Caco-2 (cell line): ENCODE results near the gene NDUFA3. TPM values are rescaled to one million over a fixed set of nuclear protein-coding genes. Genes with fewer than 3 reads are reported as not detected.

ENCODE experiments used
- BruUV-seq: library from RNA; stranded (reverse); fragments of 400-500 nt; replicated peaks from 2 replicates; lab custom pipeline; 2021; lab: Mats Ljungman, UMichigan
- CTCF ChIA-PET: fragments of 300-600 bp; sonication (Branson Sonifier 250); formaldehyde crosslinking; loops from one replicate; lab custom pipeline; 2022; ENCODE audit warnings: antibody characterized with exemption; lab: Charles Lee
- POLR2A ChIA-PET: fragments of 300-600 bp; sonication (Branson Sonifier 250); formaldehyde crosslinking; loops from one replicate; lab custom pipeline; 2022; ENCODE audit warnings: antibody characterized with exemption; lab: Charles Lee
- DNase-seq, 2 experiments: peaks; one replicate each; pipeline versions ENCODE4 v3.0.0 to v3.0.0-alpha.2; 2020 to 2022
- H3K27me3 ChIP-seq: replicated peaks from 2 replicates; pipeline ENCODE4 v1.6.0; 2011; ENCODE audit warnings: low read length; ENCODE audit not compliant: control insufficient read depth, insufficient read depth
- H3K36me3 ChIP-seq: 2 replicates; pipeline ENCODE4 v1.5.1; 2011; ENCODE audit warnings: low read length; ENCODE audit not compliant: control insufficient read depth, insufficient read depth
- H3K4me1 ChIP-seq: fragments of 250-450 bp; sonication (Bioruptor Pico); 2 replicates; pipeline ENCODE4 v1.5.1; 2020; ENCODE audit warnings: mild to moderate bottlenecking
- H3K4me3 ChIP-seq: 2 replicates; pipeline ENCODE4 v1.5.1; 2011; ENCODE audit warnings: low read depth, mild to moderate bottlenecking, control low read depth, low read length
- H3K9me3 ChIP-seq: fragments of 250-450 bp; sonication (Bioruptor Pico); 2 replicates; pipeline ENCODE4 v1.5.1; 2020; ENCODE audit warnings: mild to moderate bottlenecking, moderate library complexity
- H3K27ac Mint-ChIP-seq: one replicate; pipeline ENCODE4 v1.8.0; 2022; ENCODE audit warnings: mixed read lengths; ENCODE audit not compliant: unreplicated experiment
- H3K27me3 Mint-ChIP-seq: one replicate; pipeline ENCODE4 v1.8.0; 2022; ENCODE audit warnings: mixed read lengths; ENCODE audit not compliant: insufficient read depth, unreplicated experiment
- H3K36me3 Mint-ChIP-seq: one replicate; pipeline ENCODE4 v1.8.0; 2022; ENCODE audit warnings: mild to moderate bottlenecking, mixed read lengths; ENCODE audit not compliant: insufficient read depth, unreplicated experiment
- H3K4me1 Mint-ChIP-seq: one replicate; pipeline ENCODE4 v1.8.0; 2022; ENCODE audit warnings: low read depth, mixed read lengths; ENCODE audit not compliant: unreplicated experiment
- H3K4me3 Mint-ChIP-seq: one replicate; pipeline ENCODE4 v1.8.0; 2022; ENCODE audit warnings: mild to moderate bottlenecking, moderate library complexity, mixed read lengths; ENCODE audit not compliant: unreplicated experiment
- H3K9me3 Mint-ChIP-seq: one replicate; pipeline ENCODE4 v1.8.0; 2022; ENCODE audit warnings: mixed read lengths; ENCODE audit not compliant: unreplicated experiment
- CTCF ChIP-seq, 2 experiments: fragments of 200-600 bp in 1 of 2; IDR thresholded peaks; 1 replicate in 1 of 2; 2 replicates in 1 of 2; pipeline versions ENCODE4 v1.5.1 to v1.8.0; 2011 to 2022; ENCODE audit warnings: antibody characterized with exemption in 1 of 2, control low read depth in 1 of 2, inconsistent platforms in 1 of 2, low read depth in 1 of 2, low read length in 1 of 2, mild to moderate bottlenecking in 1 of 2, moderate library complexity in 1 of 2; ENCODE audit not compliant: insufficient read depth in 1 of 2, severe bottlenecking in 1 of 2, unreplicated experiment in 1 of 2
- intact Hi-C: fragments of 100-400 bp; cut with micrococcal nuclease; formaldehyde crosslinking; loops from one replicate; pipeline ENCODE4 v1.10.0; 2022; ENCODE audit not compliant: unreplicated experiment
- total RNA-seq: library from RNA; stranded (reverse); gene quantifications from 2 replicates; pipeline ENCODE4 v1.2.3, GENCODE V29; 2022

NDUFA3 gene
- total RNA-seq, 1 experiment from 2014 or later, result 185 TPM

GRCh38 chr19:54115109-54116063, 12.7 kb downstream of the NDUFA3 start, which contains the start of the genes PRPF31 and TFPT:
Gene PRPF31 (plus strand): TSS chr19:54115754. CDS start chr19:54118279, 2,525 bp downstream.
Gene TFPT (minus strand): TSS chr19:54115657. CDS start chr19:54115269, 388 bp downstream.
- H3K4me1 Mint-ChIP-seq, result peaks cover 16% of the 10 kb centered on the region
- intact Hi-C loops, result loop anchor here (1.0 kb wide), 3 partner anchors 13 to 75 kb away; partner anchors contain the start of genes CNOT3 and NDUFA3
- Histone ChIP-seq H3K4me1 (0 out of 2 replicates have a peak, but pooled peaks cover 7% of the 10 kb centered on the region), H3K27me3 (no peaks in the 10 kb centered on the region), H3K4me3 (peak within 1 kb of the TSS; percentile 43), H3K9me3 (no peaks in the 10 kb centered on the region), H3K36me3 (peaks cover 3% of the 10 kb centered on the region)
- ChIA-PET POLR2A (interaction anchor here (0.6 to 2.9 kb wide), 5 partner anchors 12 to 74 kb away, joined by 3 to 31 read pairs (median 4); partner anchors contain the start of genes CNOT3, LENG1 and MBOAT7), CTCF (interaction anchor here (0.6 to 1.2 kb wide), 5 partner anchors 9 to 262 kb away, joined by 3 to 5 read pairs (median 3); partner anchors contain the start of gene CNOT3)
- BruUV-seq, result TSS peak; percentile 89
- peaks cover 65% of the 10 kb centered on the region for H3K36me3 Mint-ChIP-seq
- no peaks in the 10 kb centered on the region for H3K27me3 Mint-ChIP-seq
- peak within 1 kb of the TSS; percentile 96 for H3K27ac Mint-ChIP-seq
- TF ChIP-seq CTCF (IDR thresholded peaks at IDR 0.05; ENCODE audit: insufficient read depth in 1 of 2, low read depth in 1 of 2, low read length in 1 of 2, severe bottlenecking in 1 of 2, unreplicated experiment in 1 of 2), result no peak
- H3K9me3 Mint-ChIP-seq, result no peaks in the 10 kb centered on the region
- peak within 1 kb of the TSS; percentile 95 for H3K4me3 Mint-ChIP-seq
- peak; percentile 95 to 98 for DNase-seq

- H3K4me3 ChIP-seq, result no peak overlapping the region
- Mint-ChIP-seq H3K4me3 (no peak overlapping the region), H3K9me3 (no peaks in the 10 kb centered on the region), H3K4me1 (no peaks in the 10 kb centered on the region), H3K36me3 (peaks cover 66% of the 10 kb centered on the region), H3K27me3 (no peaks in the 10 kb centered on the region), H3K27ac (no peak overlapping the region)
- intact Hi-C loops, result no loop called here
- H3K4me1 ChIP-seq, result 0 out of 2 replicates have a peak, but pooled peaks cover 3% of the 10 kb centered on the region
- peaks cover 4% of the 10 kb centered on the region for H3K36me3 ChIP-seq
- ChIA-PET POLR2A (interaction anchor here (0.7 kb wide), 1 partner anchor 90 kb away, joined by 4 read pairs; no protein-coding TSS in a partner anchor), CTCF (no interaction called here)
- no peaks in the 10 kb centered on the region for H3K27me3 ChIP-seq
- no peaks in the 10 kb centered on the region for H3K9me3 ChIP-seq
- no peak for DNase-seq
- TF ChIP-seq CTCF (IDR thresholded peaks at IDR 0.05; ENCODE audit: insufficient read depth in 1 of 2, low read depth in 1 of 2, low read length in 1 of 2, severe bottlenecking in 1 of 2, unreplicated experiment in 1 of 2), result no peak
- BruUV-seq, result no TSS peak
Measured at GRCh38 chr19:54121259-54121658, 18.6 kb downstream of the NDUFA3 start.

GRCh38 chr19:54123682-54124081, 21.0 kb downstream of the NDUFA3 start:
- ChIA-PET POLR2A (interaction anchor here (1.9 kb wide), 1 partner anchor 13 kb away, joined by 6 read pairs; the partner anchor contains the start of gene CNOT3), CTCF (no interaction called here)
- Mint-ChIP-seq H3K36me3 (peaks cover 62% of the 10 kb centered on the region), H3K27me3 (no peaks in the 10 kb centered on the region), H3K4me3 (no peak overlapping the region), H3K9me3 (no peaks in the 10 kb centered on the region), H3K4me1 (no peaks in the 10 kb centered on the region), H3K27ac (no peak overlapping the region)
- no peaks in the 10 kb centered on the region for H3K9me3 ChIP-seq
- no peak for DNase-seq
- BruUV-seq, result no TSS peak
- peaks cover 4% of the 10 kb centered on the region; the same call in 1 of the 2 replicates for H3K36me3 ChIP-seq
- intact Hi-C loops, result no loop called here
- TF ChIP-seq CTCF (IDR thresholded peaks at IDR 0.05; ENCODE audit: insufficient read depth in 1 of 2, low read depth in 1 of 2, low read length in 1 of 2, severe bottlenecking in 1 of 2, unreplicated experiment in 1 of 2), result no peak
- H3K4me1 ChIP-seq, result no peaks in the 10 kb centered on the region
- H3K27me3 ChIP-seq, result no peaks in the 10 kb centered on the region
- no peak overlapping the region for H3K4me3 ChIP-seq
